HG03196 (cell line): ENCODE measurements around the gene MYCN.

Experiments
- ATAC-seq: cut with Tn5 transposase; IDR thresholded peaks from one replicate; pipeline ENCODE4 v1.9.1; 2021; ENCODE audit not compliant: unreplicated experiment

MYCN gene

GRCh38 chr2:15930589-15931318, 9.6 kb upstream of the MYCN start:
- ATAC-seq = no peak

DNA sequence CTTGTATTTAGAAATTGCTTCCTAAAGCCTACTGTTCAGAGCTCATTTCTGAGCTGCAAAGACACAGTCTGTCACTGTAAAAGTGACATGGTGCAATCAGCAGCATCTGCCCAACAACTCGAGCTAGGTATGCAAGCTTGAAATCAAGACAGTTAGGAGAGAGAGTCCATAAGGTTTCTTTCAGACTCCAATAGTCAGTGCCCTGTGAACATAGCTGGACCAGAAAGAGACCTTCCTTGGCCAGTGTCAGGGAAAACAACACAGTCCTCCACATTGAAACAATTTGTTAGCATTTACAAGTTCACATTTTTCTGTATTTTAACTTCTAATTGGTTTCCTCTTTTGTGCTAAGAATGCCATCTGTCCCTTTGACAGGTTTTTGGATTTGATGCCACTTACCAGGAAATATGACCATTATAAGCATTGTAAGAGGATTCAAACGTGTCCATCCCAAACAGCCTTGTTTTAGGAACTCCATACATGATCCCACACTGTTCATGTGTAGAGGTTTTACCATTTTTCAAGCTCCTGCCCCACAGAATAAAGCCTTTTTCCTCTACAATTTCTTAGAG, 8.9 kb upstream of the MYCN start:
- ATAC-seq = no peak

GRCh38 chr2:15931950-15932349, 8.4 kb upstream of the MYCN start:
- no peak for ATAC-seq

DNA sequence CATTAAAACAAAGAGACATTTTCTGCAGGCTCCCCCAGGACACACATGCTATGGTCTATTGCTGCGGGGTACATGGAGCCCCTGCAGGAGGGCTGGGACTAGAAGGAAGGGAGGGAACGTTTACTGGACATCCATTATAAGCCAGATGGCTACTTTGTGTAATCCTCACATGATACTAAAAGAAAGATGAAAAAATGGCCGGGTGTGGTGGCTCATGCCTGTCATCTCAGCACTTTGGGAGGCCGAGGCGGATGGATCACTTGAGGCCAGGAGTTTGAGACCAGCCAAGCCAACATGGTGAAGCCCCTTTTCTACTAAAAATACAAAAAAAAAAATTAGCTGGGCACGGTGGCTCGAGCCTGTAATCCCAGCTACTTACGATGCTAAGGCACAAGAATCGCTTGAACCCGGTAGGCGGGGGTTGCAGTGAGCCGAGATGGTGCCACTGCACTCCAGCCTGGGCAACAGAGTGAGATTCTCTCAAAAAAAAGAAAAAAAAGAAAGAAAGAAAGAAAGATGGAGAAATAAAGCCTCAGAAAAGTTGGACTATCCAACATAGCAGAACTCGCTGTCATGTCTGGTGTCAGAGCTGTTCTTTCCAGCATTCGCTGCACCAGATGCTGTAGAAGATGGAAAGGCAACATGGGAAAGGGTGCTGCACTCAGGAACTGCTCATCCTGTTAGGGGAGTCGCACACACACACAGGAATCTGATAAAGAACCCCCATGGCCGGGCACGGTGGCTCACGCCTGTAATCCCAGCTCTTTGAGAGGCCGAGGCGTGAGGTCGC, 7.8 kb upstream of the MYCN start:
- ATAC-seq = no peak

GRCh38 chr2:15933184-15933845, 7.0 kb upstream of the MYCN start:
- ATAC-seq = no peak

GRCh38 chr2:15934291-15934945, 5.9 kb upstream of the MYCN start:
- ATAC-seq = no peak

- ATAC-seq = no peak
Observed at GRCh38 chr2:15935189-15935588, 5.2 kb upstream of the MYCN start.

DNA sequence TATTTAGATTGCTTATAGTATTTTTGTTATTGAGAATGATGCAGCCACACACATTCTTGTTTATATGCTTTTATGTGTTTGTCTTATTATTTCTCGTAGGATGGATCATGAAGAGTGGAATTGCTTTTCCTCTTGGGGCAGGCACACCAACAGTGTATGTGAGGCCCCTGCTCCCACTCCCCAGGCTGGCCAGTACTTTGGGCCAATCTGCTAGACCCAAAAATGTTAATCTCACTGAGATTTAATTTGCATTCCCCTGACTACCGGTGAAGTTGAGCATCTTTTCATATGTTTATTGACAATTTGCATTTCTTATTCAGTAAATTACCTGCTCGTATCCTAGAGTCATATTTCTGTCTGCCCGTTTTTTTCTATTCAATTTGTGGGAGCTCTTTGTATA, 4.7 kb upstream of the MYCN start:
- ATAC-seq = no peak

- no peak for ATAC-seq
Observed at GRCh38 chr2:15936277-15937104, 3.9 kb upstream of the MYCN start.

DNA sequence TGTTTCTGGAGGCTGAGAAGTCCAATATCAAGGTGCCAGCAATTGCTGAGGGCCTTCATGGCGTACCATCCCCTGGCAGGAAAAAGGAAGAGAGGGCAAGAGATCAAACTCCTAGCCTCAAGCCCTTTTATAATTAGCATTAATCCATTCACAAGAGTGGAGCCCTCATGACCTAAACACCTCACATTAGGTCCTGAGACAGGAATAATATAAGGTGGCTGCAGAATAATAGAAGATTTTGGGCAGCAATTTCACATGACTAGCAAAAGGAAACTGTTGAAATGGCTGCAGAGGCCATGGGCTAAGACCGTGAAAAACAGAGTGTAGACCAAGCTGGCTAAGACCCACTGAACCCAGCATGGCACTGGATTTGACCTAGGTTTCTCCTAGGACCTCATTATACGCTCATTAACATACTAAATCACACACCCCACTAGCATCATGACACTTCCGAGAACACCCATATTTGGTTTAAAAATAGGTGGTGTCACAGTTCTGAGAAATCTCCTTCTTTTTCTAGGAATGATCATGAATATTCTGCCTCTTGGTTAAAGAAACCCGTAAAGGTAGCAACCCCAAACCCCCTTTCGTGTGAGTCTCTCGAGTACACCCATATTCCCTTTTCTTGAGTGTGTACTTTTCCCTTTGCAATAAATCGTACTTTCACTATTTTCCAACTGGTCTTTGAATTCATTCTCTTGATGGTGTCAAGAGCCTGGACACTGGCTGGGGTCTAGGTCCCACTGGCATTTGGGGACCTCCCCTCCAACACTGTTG, 3.1 kb upstream of the MYCN start:
- ATAC-seq = no peak

DNA sequence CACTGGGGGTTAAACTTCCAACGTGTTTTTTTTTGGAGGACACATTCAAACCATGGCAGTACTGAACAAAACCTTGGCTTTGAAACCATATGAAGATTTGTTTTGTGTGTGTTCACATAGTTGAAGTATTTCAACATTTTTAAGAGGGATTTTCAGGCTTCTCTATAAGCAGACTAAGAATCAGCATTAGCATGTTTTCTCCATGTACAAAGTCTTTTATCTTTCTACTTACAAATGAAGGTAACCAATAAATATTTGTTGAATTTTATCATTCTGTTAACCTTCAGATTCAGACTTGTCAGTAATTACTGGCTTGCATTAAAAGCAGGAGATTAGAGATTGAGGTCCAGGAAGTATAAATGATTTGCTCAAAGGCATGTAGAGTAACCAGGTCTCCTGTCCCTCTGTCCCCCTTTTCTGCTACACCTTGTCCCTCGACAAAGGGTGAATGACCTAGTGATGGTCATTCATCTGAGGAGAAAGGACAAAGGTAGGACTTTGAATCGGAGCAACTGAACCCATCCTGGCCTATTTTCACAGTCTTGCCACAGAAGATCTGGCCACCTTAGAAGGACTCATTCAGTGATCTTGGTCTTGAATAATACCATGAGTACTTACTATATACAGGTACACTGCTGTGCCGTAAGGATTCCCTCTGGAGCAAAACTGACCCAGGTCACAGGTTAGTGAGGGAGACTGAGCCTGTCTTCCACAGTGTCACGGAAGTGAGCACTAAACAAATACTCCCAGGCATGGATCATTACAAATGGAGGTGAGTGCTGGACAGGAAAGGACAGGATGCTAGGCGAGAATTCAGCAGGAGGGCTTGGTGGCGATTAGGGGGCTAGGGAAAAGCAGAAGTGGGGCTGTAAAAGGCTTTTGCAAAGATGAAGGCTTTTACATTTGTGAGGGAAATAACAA, 2.2 kb upstream of the MYCN start:
- ATAC-seq = no peak

GRCh38 chr2:15938803-15939555, 1.4 kb upstream of the MYCN start:
- ATAC-seq = no peak

GRCh38 chr2:15939556-15939853, 845 bp upstream of the MYCN start:
- no peak for ATAC-seq

DNA sequence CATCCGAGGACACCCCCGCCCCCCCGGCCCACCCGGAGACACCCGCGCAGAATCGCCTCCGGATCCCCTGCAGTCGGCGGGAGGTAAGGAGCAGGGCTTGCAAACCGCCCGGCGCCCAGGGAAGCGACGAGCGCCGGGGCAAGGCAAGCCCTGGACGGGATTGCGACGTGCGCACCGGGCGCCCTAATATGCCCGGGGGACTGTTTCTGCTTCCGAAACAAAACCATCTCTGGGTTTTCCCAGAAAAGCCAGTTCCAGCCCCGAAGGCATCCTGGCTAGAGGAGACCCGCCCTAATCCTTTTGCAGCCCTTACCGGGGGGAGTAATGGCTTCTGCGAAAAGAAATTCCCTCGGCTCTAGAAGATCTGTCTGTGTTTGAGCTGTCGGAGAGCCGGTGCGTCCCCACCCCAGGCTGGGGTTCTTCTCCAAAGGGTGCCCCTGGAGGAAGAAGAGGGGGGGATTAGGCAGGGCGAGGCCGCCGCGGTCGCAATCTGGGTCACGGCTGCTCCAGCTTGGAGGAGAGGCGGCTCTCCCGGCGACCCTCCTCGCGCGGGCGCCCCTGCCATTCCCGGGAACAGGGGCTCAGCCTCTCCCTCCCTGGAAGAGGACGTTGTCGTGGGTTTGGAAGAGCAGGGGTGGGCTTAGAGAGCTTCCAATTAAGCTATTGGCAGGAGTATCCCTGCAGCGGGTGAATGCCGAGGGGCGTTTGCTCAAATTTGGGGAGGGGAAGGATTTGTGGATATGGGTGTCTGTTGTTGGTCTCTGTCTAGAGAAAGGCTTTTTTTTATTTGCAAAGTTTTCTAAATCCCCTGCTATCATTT, 521 bp downstream of the MYCN start:
- ATAC-seq = no peak

DNA sequence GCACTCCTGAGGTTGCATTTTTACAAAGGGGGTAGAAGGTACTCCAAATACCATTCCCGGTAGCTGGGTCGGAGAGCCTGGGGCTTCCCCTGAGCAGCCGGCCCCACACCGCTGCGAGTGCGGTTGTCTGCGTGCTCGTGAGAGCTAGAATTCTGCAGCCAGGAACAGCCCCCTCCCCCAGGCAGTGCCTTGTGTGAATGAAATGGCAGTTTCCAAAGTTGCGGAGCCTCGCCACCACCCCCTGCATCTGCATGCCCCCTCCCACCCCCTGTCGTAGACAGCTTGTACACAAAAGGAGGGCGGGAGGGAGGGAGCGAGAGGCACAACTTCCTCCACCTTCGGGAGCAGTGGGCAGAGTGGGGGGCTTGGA, 1.1 kb downstream of the MYCN start:
- no peak for ATAC-seq

- no peak for ATAC-seq
Observed at GRCh38 chr2:15941871-15942710, 1.7 kb downstream of the MYCN start.
